ENCODE data around the gene PINK1.
"Not testable (repeated sequence)": the region's sequence is repeated elsewhere in the genome, so short reads cannot be mapped to it uniquely, and the experiment has no call there.

Gene PINK1

DNA sequence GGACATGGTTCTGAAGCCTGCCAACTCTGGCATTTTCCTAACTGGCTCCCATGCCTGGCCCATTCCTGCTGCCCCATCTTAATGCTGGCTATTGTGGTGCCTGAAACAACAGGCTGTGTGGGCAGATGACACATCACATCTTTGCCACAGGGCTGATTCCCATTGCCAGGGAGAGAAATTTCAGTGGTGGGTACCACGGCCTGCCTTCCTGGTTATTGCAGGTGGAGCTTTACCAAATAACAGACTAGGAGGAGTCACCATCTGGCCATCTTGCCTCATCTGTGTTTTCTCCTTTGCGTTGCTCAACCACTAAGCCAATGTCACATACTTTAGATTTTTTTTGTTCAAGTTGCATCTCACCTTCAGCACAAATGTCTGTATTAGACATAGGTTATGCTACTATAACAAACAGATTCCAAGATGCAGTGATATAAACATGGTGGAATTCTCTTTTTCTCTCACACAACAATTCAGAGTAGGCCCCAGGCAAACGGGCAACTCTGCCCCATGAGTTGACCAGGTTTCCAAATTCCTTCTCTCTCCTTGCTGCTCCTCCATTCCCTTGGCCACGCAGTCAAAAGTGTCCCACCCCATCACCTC, 30.3 kb upstream of the PINK1 start:
- no peak overlapping the region for H3K4me3 ChIP-seq (ENCODE audit: low read length)
- TF ChIP-seq, protein P1, sequence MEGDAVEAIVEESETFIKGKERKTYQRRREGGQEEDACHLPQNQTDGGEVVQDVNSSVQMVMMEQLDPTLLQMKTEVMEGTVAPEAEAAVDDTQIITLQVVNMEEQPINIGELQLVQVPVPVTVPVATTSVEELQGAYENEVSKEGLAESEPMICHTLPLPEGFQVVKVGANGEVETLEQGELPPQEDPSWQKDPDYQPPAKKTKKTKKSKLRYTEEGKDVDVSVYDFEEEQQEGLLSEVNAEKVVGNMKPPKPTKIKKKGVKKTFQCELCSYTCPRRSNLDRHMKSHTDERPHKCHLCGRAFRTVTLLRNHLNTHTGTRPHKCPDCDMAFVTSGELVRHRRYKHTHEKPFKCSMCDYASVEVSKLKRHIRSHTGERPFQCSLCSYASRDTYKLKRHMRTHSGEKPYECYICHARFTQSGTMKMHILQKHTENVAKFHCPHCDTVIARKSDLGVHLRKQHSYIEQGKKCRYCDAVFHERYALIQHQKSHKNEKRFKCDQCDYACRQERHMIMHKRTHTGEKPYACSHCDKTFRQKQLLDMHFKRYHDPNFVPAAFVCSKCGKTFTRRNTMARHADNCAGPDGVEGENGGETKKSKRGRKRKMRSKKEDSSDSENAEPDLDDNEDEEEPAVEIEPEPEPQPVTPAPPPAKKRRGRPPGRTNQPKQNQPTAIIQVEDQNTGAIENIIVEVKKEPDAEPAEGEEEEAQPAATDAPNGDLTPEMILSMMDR (conservative IDR thresholded peaks at IDR 0.05; ENCODE audit: low read depth, low read length), result no peak
- DNase-seq (ENCODE audit: low read depth), result no peak

DNA sequence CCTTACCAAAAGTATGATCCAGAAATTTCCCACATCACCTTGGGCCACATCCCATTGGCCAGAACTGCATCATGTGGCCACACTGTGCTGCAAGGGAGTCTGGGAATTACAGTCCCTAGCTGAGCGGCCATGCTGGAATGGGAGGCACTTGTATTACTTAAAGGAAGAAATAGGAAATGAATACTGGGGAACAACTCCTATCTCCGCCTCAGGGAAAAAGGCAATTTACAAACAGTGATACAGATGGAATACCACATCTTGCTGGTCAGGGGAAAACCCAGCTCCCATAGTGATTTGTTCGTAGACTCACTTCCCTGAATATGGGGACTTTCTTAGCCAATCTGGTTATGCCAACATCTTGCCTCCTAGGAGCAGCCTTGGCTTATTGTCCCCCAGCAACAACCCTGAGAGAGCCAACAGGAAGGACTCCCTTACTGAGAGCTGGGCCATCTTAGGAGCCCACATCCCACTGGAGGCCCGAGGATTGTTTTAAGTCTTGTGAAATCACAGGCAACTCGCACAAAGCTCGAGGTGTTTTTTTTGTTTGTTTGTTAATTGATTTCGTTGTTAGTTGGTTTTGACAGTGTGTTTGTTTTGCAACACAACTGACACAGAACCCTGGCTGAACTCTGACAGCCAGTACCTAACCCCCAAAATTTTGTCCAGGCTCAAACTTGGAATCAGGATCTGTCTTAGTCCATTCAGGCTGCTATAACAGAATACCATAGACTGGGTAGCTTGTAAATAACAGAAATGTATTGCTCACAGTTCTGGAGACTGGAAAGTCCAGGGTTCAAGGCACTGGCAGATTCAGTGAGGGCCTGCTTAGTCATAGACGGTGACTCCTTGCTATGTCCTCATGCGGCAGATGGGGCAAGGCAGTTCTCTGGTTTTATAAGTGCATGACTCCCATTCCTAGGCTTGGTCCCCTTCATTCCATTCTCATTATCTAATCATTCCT, 29.5 kb upstream of the PINK1 start:
- DNase-seq (ENCODE audit: low read depth), result no peak
- H3K4me3 ChIP-seq (ENCODE audit: low read length), result no peak overlapping the region
- TF ChIP-seq, protein P1 (conservative IDR thresholded peaks at IDR 0.05; ENCODE audit: low read depth, low read length), result no peak

DNA sequence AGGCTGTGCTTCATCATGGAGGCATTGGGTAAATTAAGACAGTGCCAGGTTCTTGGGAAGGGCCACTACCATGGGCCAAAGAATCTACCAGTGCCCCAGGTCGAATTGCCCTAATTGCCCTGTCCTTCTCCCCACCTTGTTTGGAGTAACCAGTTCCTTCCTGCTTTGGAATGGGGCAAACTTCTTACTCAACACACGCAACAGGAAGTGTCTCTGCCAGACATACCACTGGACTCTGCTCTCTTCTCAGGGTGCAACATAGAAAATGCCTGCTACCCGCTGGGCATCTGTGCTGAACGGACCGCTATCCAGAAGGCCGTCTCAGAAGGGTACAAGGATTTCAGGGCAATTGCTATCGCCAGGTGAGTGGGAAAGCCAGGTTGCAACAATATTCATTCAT, 28.6 kb upstream of the PINK1 start:
- DNase-seq (ENCODE audit: low read depth), result no peak
- no peak overlapping the region for H3K4me3 ChIP-seq (ENCODE audit: low read length)
- TF ChIP-seq, protein P1 (conservative IDR thresholded peaks at IDR 0.05; ENCODE audit: low read depth, low read length), result no peak

DNA sequence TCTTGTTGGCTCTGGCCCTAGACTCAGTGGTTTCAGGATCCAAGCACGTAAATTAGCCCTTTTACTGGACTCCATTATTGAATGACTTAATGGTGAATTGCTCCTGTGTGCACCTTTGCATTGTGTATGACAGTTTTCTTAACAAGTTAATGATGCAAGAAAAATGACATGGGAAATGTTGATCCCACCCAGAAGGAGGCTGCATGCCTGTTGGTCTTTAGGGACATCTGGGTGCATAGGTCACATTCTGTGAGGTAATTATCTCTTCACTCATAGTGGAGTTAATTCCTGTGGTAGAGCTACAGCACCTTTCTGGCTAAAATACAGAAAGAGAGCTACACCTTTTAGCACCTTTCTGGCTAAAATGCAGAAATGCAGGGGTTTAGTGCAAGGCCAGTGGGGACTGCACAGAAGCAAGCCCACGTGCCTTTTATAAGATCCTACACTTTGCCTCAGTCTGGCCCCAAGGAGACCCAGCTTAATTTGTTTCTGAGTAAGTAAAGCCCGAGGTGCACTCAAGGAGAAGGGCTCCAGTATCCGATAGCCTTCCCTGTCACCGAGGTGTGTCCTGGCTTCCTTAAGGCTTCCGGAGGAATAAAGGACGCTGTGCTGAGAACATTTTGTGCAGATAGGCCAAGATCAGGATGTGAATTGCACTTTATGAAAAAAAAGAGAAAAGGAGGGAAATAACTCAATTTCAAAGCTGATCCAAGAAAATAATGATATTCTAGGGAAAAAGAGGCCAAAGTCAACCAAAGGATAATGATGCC, 26.3 kb upstream of the PINK1 start:
- not testable (repeated sequence) for DNase-seq (ENCODE audit: low read depth); H3K4me3 ChIP-seq (ENCODE audit: low read length)

DNA sequence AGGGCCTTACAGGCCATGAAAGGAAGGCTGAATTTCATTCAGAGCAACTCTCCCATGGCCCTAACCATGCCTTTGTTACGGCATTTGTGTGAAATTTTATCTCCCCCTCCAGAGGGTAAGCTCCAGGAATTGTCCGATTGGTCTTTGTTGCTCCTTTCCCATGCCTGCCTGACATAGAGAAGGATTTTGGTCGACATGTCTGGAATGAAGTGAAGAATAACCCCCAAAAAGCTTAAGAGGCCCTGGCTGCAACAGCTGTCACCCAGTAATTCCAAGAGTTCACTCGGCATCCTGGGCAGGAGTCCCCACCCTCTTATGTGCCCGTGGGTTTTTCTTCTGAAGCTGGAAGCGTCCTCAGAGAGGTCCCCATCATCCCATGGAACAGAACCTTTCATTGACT, 23.7 kb upstream of the PINK1 start:
- TF ChIP-seq, protein P1 (conservative IDR thresholded peaks at IDR 0.05; ENCODE audit: low read depth, low read length), result no peak
- H3K4me3 ChIP-seq (ENCODE audit: low read length), result no peak overlapping the region
- DNase-seq (ENCODE audit: low read depth), result no peak

DNA sequence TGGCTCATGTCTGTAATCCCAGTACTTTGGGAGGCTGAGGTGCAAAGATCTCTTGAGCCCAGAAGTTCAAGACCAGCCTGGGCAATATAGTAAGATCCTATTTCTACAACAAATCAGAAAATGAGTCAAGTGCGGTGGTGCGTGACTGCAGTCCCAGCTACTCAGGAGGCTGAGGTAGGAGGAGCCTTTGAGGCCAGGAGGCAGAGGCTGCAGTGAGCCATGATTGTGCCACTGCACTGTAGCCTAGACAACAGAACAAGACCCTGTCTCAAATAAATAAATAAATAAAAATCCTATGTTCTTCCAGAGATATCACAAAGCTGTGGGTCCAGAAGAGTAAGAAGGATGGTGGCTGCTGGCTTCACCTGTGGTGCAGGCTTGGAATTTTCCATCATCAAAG, 22.3 kb upstream of the PINK1 start:
- TF ChIP-seq, protein P1 (conservative IDR thresholded peaks at IDR 0.05; ENCODE audit: low read depth, low read length), result no peak

DNA sequence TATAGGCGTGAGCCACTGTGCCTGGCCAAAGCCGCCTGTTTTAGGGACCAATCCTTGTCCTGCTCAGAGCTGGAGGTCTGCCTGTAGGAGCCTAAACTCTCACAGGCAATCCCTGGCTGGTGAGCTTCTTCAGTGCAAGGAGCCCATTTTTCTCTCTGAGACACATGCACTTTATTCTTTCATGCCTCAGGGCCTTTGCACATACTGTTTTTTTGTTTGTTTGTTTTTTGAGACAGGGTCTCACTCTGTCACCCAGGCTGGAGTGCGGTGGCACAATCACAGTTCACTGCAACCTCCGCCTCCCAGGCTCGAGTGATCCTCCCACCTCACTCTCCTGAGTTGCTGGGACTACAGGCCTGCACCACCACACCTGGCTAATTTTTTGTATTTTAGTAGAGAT, 21.6 kb upstream of the PINK1 start:
- no peak overlapping the region for H3K4me3 ChIP-seq (ENCODE audit: low read length)
- TF ChIP-seq, protein P1 (conservative IDR thresholded peaks at IDR 0.05; ENCODE audit: low read depth, low read length), result no peak
- no peak for DNase-seq (ENCODE audit: low read depth)

More for the DNA sequence above, 22.3 kb upstream of the PINK1 start:
- H3K4me3 ChIP-seq (ENCODE audit: low read length), result no peak overlapping the region
- no peak for DNase-seq (ENCODE audit: low read depth)
